ENCODE measurements around the gene CASZ1. TPM values are rescaled to one million over a fixed set of nuclear protein-coding genes. Genes with fewer than 3 reads are reported as not detected.

Gene CASZ1
- total RNA-seq, 3 donors from 2014 or later (not counting 1 experiment from before 2014, with no cell fraction given) = 55.9 to 83.0 (median 70.6) TPM

GRCh38 chr1:10835822-10836421 is 39.5 kb upstream of the CASZ1 start:
- Mint-ChIP-seq H3K9me3 (no peaks in the 10 kb centered on the region), H3K27ac (no peak overlapping the region), H3K4me1 (no peaks in the 10 kb centered on the region), H3K4me3 (no peak overlapping the region), H3K36me3 (no peaks in the 10 kb centered on the region), H3K27me3 (ENCODE audit: low read depth in 2 of 2) (peaks cover 13 to 36% of the 10 kb centered on the region in 2 donors)
- H3K27ac ChIP-seq (ENCODE audit: low read length) = no peak overlapping the region
- no peaks in the 10 kb centered on the region for H3K36me3 ChIP-seq (ENCODE audit: control insufficient read depth, insufficient read depth, low read length)
- DNase-seq = no peak
- H3K9me3 ChIP-seq (ENCODE audit: control insufficient read depth, insufficient read depth, low read length) = no peaks in the 10 kb centered on the region
- H3K4me3 ChIP-seq (ENCODE audit: low read length) = no peak overlapping the region
- 22% methylated on average over 31 of the region's 31 CpGs for WGBS (ENCODE audit: insufficient coverage)
- no peaks in the 10 kb centered on the region for H3K4me1 ChIP-seq (ENCODE audit: control insufficient read depth, insufficient read depth, low read length)
- ATAC-seq = peak in 1 of 3 donors; percentile 30
- intact Hi-C loops (cut with micrococcal nuclease) = no loop called here
- peaks cover 12% of the 10 kb centered on the region for H3K27me3 ChIP-seq (ENCODE audit: control insufficient read depth, insufficient read depth, low read length)
- no peak for TF ChIP-seq CTCF (IDR thresholded peaks at IDR 0.05)

- ATAC-seq (no peak), DNase-seq (no peak)
- Histone ChIP-seq H3K9me3 (ENCODE audit: control insufficient read depth, insufficient read depth, low read length) (no peaks in the 10 kb centered on the region), H3K27me3 (ENCODE audit: control insufficient read depth, insufficient read depth, low read length) (peaks cover 12% of the 10 kb centered on the region), H3K4me3 (ENCODE audit: low read length) (no peak overlapping the region), H3K36me3 (ENCODE audit: control insufficient read depth, insufficient read depth, low read length) (no peaks in the 10 kb centered on the region), H3K27ac (ENCODE audit: low read length) (no peak overlapping the region), H3K4me1 (ENCODE audit: control insufficient read depth, insufficient read depth, low read length) (no peaks in the 10 kb centered on the region)
- Mint-ChIP-seq H3K36me3 (no peaks in the 10 kb centered on the region), H3K27me3 (ENCODE audit: low read depth in 2 of 2) (peaks cover 13 to 39% of the 10 kb centered on the region in 2 donors), H3K27ac (no peak overlapping the region), H3K4me3 (no peak overlapping the region), H3K4me1 (no peaks in the 10 kb centered on the region), H3K9me3 (no peaks in the 10 kb centered on the region)
- TF ChIP-seq CTCF (IDR thresholded peaks at IDR 0.05) = no peak
- intact Hi-C loops (cut with micrococcal nuclease) = no loop called here
- 19% methylated on average over 11 of the region's 12 CpGs for WGBS (ENCODE audit: insufficient coverage)
These were observed 39.0 kb upstream of the CASZ1 start for GRCh38 chr1:10835421-10835820.

- WGBS (ENCODE audit: insufficient coverage) = 40% methylated on average over 13 of the region's 16 CpGs
- Mint-ChIP-seq H3K27me3 (ENCODE audit: low read depth in 2 of 2) (peaks cover 13 to 39% of the 10 kb centered on the region in 2 donors), H3K4me3 (no peak overlapping the region), H3K36me3 (no peaks in the 10 kb centered on the region), H3K9me3 (no peaks in the 10 kb centered on the region), H3K27ac (no peak overlapping the region), H3K4me1 (no peaks in the 10 kb centered on the region)
- no peaks in the 10 kb centered on the region for H3K9me3 ChIP-seq (ENCODE audit: control insufficient read depth, insufficient read depth, low read length)
- ATAC-seq (no peak), DNase-seq (no peak)
- H3K4me1 ChIP-seq (ENCODE audit: control insufficient read depth, insufficient read depth, low read length) = no peaks in the 10 kb centered on the region
- intact Hi-C loops (cut with micrococcal nuclease) = no loop called here
- peaks cover 12% of the 10 kb centered on the region for H3K27me3 ChIP-seq (ENCODE audit: control insufficient read depth, insufficient read depth, low read length)
- H3K27ac ChIP-seq (ENCODE audit: low read length) = no peak overlapping the region
- TF ChIP-seq CTCF (IDR thresholded peaks at IDR 0.05) = no peak
- no peaks in the 10 kb centered on the region for H3K36me3 ChIP-seq (ENCODE audit: control insufficient read depth, insufficient read depth, low read length)
- no peak overlapping the region for H3K4me3 ChIP-seq (ENCODE audit: low read length)
These were observed 38.4 kb upstream of the CASZ1 start for GRCh38 chr1:10834770-10835412.
